NCI-H2196 treated with DMSO at 0.1 percent for 48 hours (cell line): Measurements from ENCODE around the gene GABRG3.

Experiments used
- DNase-seq: peaks from one replicate; lab custom pipeline; 2025; ENCODE audit not compliant: unreplicated experiment; lab: John Stamatoyannopoulos, UW

Gene GABRG3

GRCh38 chr15:27238209-27238608 is 267.2 kb downstream of the GABRG3 start:
- DNase-seq = no peak

GRCh38 chr15:27238707-27239423 is 267.9 kb downstream of the GABRG3 start:
- DNase-seq = no peak

- DNase-seq = no peak
These were observed 271.0 kb downstream of the GABRG3 start for GRCh38 chr15:27241943-27242342.

GRCh38 chr15:27244047-27244446 is 273.1 kb downstream of the GABRG3 start:
- no peak for DNase-seq

- no peak for DNase-seq
These were observed 277.3 kb downstream of the GABRG3 start for GRCh38 chr15:27248251-27248650.

GRCh38 chr15:27249046-27249759 is 278.2 kb downstream of the GABRG3 start:
- no peak for DNase-seq

GRCh38 chr15:27249760-27250109 is 278.8 kb downstream of the GABRG3 start:
- no peak for DNase-seq

- no peak for DNase-seq
These were observed 279.2 kb downstream of the GABRG3 start for GRCh38 chr15:27250223-27250622.

GRCh38 chr15:27254055-27254454 is 283.1 kb downstream of the GABRG3 start:
- DNase-seq = no peak

GRCh38 chr15:27254801-27255200 is 283.8 kb downstream of the GABRG3 start:
- no peak for DNase-seq

GRCh38 chr15:27256446-27256845 is 285.5 kb downstream of the GABRG3 start:
- DNase-seq = no peak

GRCh38 chr15:27258287-27258686 is 287.3 kb downstream of the GABRG3 start:
- no peak for DNase-seq

- no peak for DNase-seq
These were observed 289.5 kb downstream of the GABRG3 start for GRCh38 chr15:27260523-27260922.

- DNase-seq = no peak
These were observed 297.9 kb downstream of the GABRG3 start for GRCh38 chr15:27268923-27269322.

GRCh38 chr15:27271258-27271657 is 300.3 kb downstream of the GABRG3 start:
- no peak for DNase-seq

GRCh38 chr15:27272427-27272826 is 301.4 kb downstream of the GABRG3 start:
- no peak for DNase-seq

- DNase-seq = no peak
These were observed 302.5 kb downstream of the GABRG3 start for GRCh38 chr15:27273506-27273905.

GRCh38 chr15:27278761-27279160 is 307.8 kb downstream of the GABRG3 start:
- DNase-seq = no peak

GRCh38 chr15:27292641-27293040 is 321.7 kb downstream of the GABRG3 start:
- no peak for DNase-seq

- no peak for DNase-seq
These were observed 322.6 kb downstream of the GABRG3 start for GRCh38 chr15:27293607-27294006.

GRCh38 chr15:27317736-27318135 is 346.8 kb downstream of the GABRG3 start:
- no peak for DNase-seq

GRCh38 chr15:27323801-27324200 is 352.8 kb downstream of the GABRG3 start:
- DNase-seq = no peak
